Testis (tissue), 3 donors: Measurements from ENCODE around the gene MUC3A. TPM values are rescaled to one million over a fixed set of nuclear protein-coding genes. Genes with fewer than 3 reads are reported as not detected.

ENCODE experiments used
- DNase-seq: peaks from one replicate; pipeline ENCODE4 v3.0.0-alpha.2; 2019
- H3K27ac ChIP-seq, 2 donors: fragments of 200-600 bp; sonication (generic); one replicate each; pipeline ENCODE4 v1.5.1; 2019
- H3K27me3 ChIP-seq: fragments of 200-600 bp; sonication (generic); one replicate; pipeline ENCODE4 v1.5.1; 2019
- H3K36me3 ChIP-seq: fragments of 200-600 bp; sonication (generic); one replicate; pipeline ENCODE4 v1.5.1; 2017; ENCODE audit warnings: low read depth; ENCODE audit errors: missing control alignments
- H3K4me1 ChIP-seq: fragments of 200-600 bp; sonication (generic); one replicate; pipeline ENCODE4 v1.5.1; 2019
- H3K4me3 ChIP-seq, 2 donors: fragments of 200-600 bp; sonication (generic); one replicate each; pipeline ENCODE4 v1.5.1; 2017 to 2019
- H3K9me3 ChIP-seq: fragments of 200-600 bp; sonication (generic); one replicate; pipeline ENCODE4 v1.5.1; 2017
- CTCF ChIP-seq, 3 experiments: fragments of 450-650 bp in 2 of 3; fragments of 200-600 bp in 1 of 3; sonication (generic) in 1 of 3; IDR thresholded peaks; one replicate each; pipeline ENCODE4 v1.5.1; 2016 to 2019; ENCODE audit warnings: antibody characterized with exemption in 3 of 3, mild to moderate bottlenecking in 2 of 3, moderate library complexity in 1 of 3
- POLR2A ChIP-seq: fragments of 450-650 bp; IDR thresholded peaks from one replicate; pipeline ENCODE4 v1.6.1; 2017; ENCODE audit warnings: antibody characterized with exemption, mild to moderate bottlenecking, moderate library complexity
- WGBS, 2 donors: methylation state at CpG; one replicate each; pipeline ENCODE4 v1.1.5; 2018; 5-methylcytosine and 5-hydroxymethylcytosine counted together
- intact Hi-C: fragments of 100-400 bp; cut with DNase I; formaldehyde crosslinking; loops from one replicate; pipeline ENCODE4 v1.15.1; 2023; ENCODE audit warnings: low total_unique reads
- polyA plus RNA-seq: library from polyadenylated mRNA; stranded (reverse); fragments of 350-450 nt; fragmentation: Illumina TruSeq; extraction: RNeasy Lipid Tissue Mini Kit (QIAGEN cat#74804); gene quantifications from one replicate; pipeline ENCODE4 v1.2.3, GENCODE V29; 2014; ENCODE audit warnings: low read depth, low replicate concordance; ENCODE audit not compliant: insufficient read depth
- total RNA-seq, 2 donors: library from RNA; depleted of rRNA; stranded (reverse); fragments of >200 nt; gene quantifications; one replicate each; pipeline ENCODE4 v1.2.3, GENCODE V29; 2016

The MUC3A gene
- total and polyA plus RNA-seq, 3 donors from 2014 or later, result 1.5 to 2.1 (median 1.6) TPM

GRCh38 chr7:100943693-100944092 lies 5.6 kb upstream of the MUC3A start:
- Histone ChIP-seq H3K4me3 (no peak overlapping the region), H3K4me1 (no peaks in the 10 kb centered on the region), H3K27ac (no peak overlapping the region), H3K9me3 (no peaks in the 10 kb centered on the region), H3K36me3 (no peaks in the 10 kb centered on the region), H3K27me3 (no peaks in the 10 kb centered on the region)
- DNase-seq, result no peak
- intact Hi-C loops, result no loop called here
- TF ChIP-seq POLR2A, result no peak
- TF ChIP-seq CTCF (IDR thresholded peaks at IDR 0.05), result no peak
- WGBS, 2 donors, result 78 to 85% methylated on average over 5 of the region's 5 CpGs

- H3K27ac ChIP-seq, result no peak overlapping the region
- H3K27me3 ChIP-seq, result no peaks in the 10 kb centered on the region
- no peak for TF ChIP-seq POLR2A
- TF ChIP-seq CTCF (IDR thresholded peaks at IDR 0.05), result no peak
- H3K9me3 ChIP-seq, result no peaks in the 10 kb centered on the region
- H3K4me1 ChIP-seq, result no peaks in the 10 kb centered on the region
- 65 to 90% methylated on average over 4 of the region's 4 CpGs for WGBS, 2 donors
- no peaks in the 10 kb centered on the region for H3K36me3 ChIP-seq
- H3K4me3 ChIP-seq, result no peak overlapping the region
- intact Hi-C loops, result no loop called here
- no peak for DNase-seq
Observed at GRCh38 chr7:100944138-100944537, 5.2 kb upstream of the MUC3A start.

- no peak overlapping the region for H3K4me3 ChIP-seq
- H3K36me3 ChIP-seq, result no peaks in the 10 kb centered on the region
- H3K27ac ChIP-seq, result no peak overlapping the region
- H3K9me3 ChIP-seq, result no peaks in the 10 kb centered on the region
- intact Hi-C loops, result no loop called here
- no peaks in the 10 kb centered on the region for H3K4me1 ChIP-seq
- DNase-seq, result no peak
- H3K27me3 ChIP-seq, result no peaks in the 10 kb centered on the region
- TF ChIP-seq CTCF (IDR thresholded peaks at IDR 0.05) (no peak), POLR2A (no peak)
- 81 to 91% methylated on average over 4 of the region's 4 CpGs for WGBS, 2 donors
Observed at GRCh38 chr7:100946111-100946510, 3.2 kb upstream of the MUC3A start.

- no peaks in the 10 kb centered on the region for H3K4me1 ChIP-seq
- H3K9me3 ChIP-seq, result no peaks in the 10 kb centered on the region
- no peak overlapping the region for H3K4me3 ChIP-seq
- no peak for DNase-seq
- no peak for TF ChIP-seq POLR2A
- no peak for TF ChIP-seq CTCF (IDR thresholded peaks at IDR 0.05)
- no peaks in the 10 kb centered on the region for H3K27me3 ChIP-seq
- WGBS, 2 donors, result 88 to 90% methylated on average over 11 of the region's 11 CpGs
- no peaks in the 10 kb centered on the region for H3K36me3 ChIP-seq
- no peak overlapping the region for H3K27ac ChIP-seq
- intact Hi-C loops, result no loop called here
Observed at GRCh38 chr7:100946766-100947365, 2.5 kb upstream of the MUC3A start.

GRCh38 chr7:100947792-100948191 lies 1.5 kb upstream of the MUC3A start:
- no peak overlapping the region for H3K27ac ChIP-seq
- DNase-seq, result no peak
- no peaks in the 10 kb centered on the region for H3K27me3 ChIP-seq
- TF ChIP-seq POLR2A, result no peak
- TF ChIP-seq CTCF (IDR thresholded peaks at IDR 0.05), result no peak
- WGBS, 2 donors, result 86 to 87% methylated on average over 5 of the region's 5 CpGs
- H3K4me3 ChIP-seq, result no peak overlapping the region
- intact Hi-C loops, result no loop called here
- H3K4me1 ChIP-seq, result no peaks in the 10 kb centered on the region
- no peaks in the 10 kb centered on the region for H3K36me3 ChIP-seq
- H3K9me3 ChIP-seq, result no peaks in the 10 kb centered on the region
